SK-N-SH treated with all-trans-retinoic acid at 6 μM for 48 hours (cell line): Measurements from ENCODE around the gene MAP1A.

Experiments used
- ATAC-seq: fragments of 200-7000 bp; cut with Tn5 transposase; 3 replicates; pipeline ENCODE4 v1.9.1; 2020; ENCODE audit warnings: mild to moderate bottlenecking, moderate library complexity
- ARNTL ChIP-seq: fragments of 450-650 bp; formaldehyde crosslinking; IDR thresholded peaks from 2 replicates; pipeline ENCODE4 v1.5.0; 2020; ENCODE audit warnings: low read depth, mild to moderate bottlenecking, moderate library complexity, borderline replicate concordance
- BACH2 ChIP-seq: fragments of 250-450 bp; sonication (Bioruptor Pico); IDR thresholded peaks from 2 replicates; pipeline ENCODE4 v1.9.0; 2021; ENCODE audit warnings: mild to moderate bottlenecking, borderline replicate concordance
- CSDC2 ChIP-seq: fragments of 250-450 bp; sonication (Bioruptor Pico); IDR thresholded peaks from 2 replicates; pipeline ENCODE4 v1.5.0; 2020; ENCODE audit warnings: mild to moderate bottlenecking, moderate library complexity
- CSRNP3 ChIP-seq: fragments of 250-450 bp; sonication (Bioruptor Pico); IDR thresholded peaks from 2 replicates; pipeline ENCODE4 v1.5.1; 2021; ENCODE audit warnings: mild to moderate bottlenecking, moderate library complexity
- ESRRG ChIP-seq: fragments of 250-450 bp; sonication (Bioruptor Pico); IDR thresholded peaks from 2 replicates; pipeline ENCODE4 v1.6.1; 2021; ENCODE audit warnings: mild to moderate bottlenecking
- GLIS3 ChIP-seq: fragments of 250-450 bp; sonication (Bioruptor Pico); IDR thresholded peaks from 2 replicates; pipeline ENCODE4 v1.5.0; 2020; ENCODE audit warnings: mild to moderate bottlenecking, moderate library complexity
- ISL1 ChIP-seq: fragments of 250-450 bp; sonication (Bioruptor Pico); IDR thresholded peaks from 2 replicates; pipeline ENCODE4 v2.1.2; 2022; ENCODE audit warnings: mild to moderate bottlenecking, moderate library complexity
- OSR1 ChIP-seq: fragments of 250-450 bp; sonication (Bioruptor Pico); IDR thresholded peaks from 2 replicates; pipeline ENCODE4 v1.8.0; 2022; ENCODE audit warnings: moderate library complexity, mild to moderate bottlenecking, inconsistent platforms
- PATZ1 ChIP-seq: fragments of 250-450 bp; sonication (Bioruptor Pico); IDR thresholded peaks from 2 replicates; pipeline ENCODE4 v1.8.0; 2020; ENCODE audit warnings: mild to moderate bottlenecking, moderate library complexity, borderline replicate concordance
- POU6F1 ChIP-seq: fragments of 250-450 bp; sonication (Bioruptor Pico); IDR thresholded peaks from 2 replicates; pipeline ENCODE4 v1.8.0; 2021; ENCODE audit warnings: low read depth, mild to moderate bottlenecking, moderate library complexity, borderline replicate concordance
- PPARA ChIP-seq: fragments of 250-450 bp; sonication (Bioruptor Pico); IDR thresholded peaks from 2 replicates; pipeline ENCODE4 v1.5.0; 2020; ENCODE audit warnings: mild to moderate bottlenecking, borderline replicate concordance
- RARB ChIP-seq: fragments of 250-450 bp; sonication (Bioruptor Pico); IDR thresholded peaks from 2 replicates; pipeline ENCODE4 v1.8.0; 2021; ENCODE audit warnings: mild to moderate bottlenecking, moderate library complexity
- SNAI2 ChIP-seq: fragments of 250-450 bp; sonication (Bioruptor Pico); IDR thresholded peaks from 2 replicates; pipeline ENCODE4 v1.5.0; 2020; ENCODE audit warnings: mild to moderate bottlenecking, moderate library complexity
- TCF4 ChIP-seq: fragments of 250-450 bp; sonication (Bioruptor Pico); IDR thresholded peaks from 2 replicates; pipeline ENCODE4 v1.8.0; 2021; ENCODE audit warnings: mild to moderate bottlenecking, moderate library complexity, borderline replicate concordance
- TOX ChIP-seq: fragments of 250-450 bp; sonication (Bioruptor Pico); IDR thresholded peaks from 2 replicates; pipeline ENCODE4 v1.8.0; 2021; ENCODE audit warnings: mild to moderate bottlenecking, moderate library complexity, borderline replicate concordance
- ZC3H10 ChIP-seq: fragments of 250-450 bp; sonication (Bioruptor Pico); IDR thresholded peaks from 2 replicates; pipeline ENCODE4 v1.5.1; 2021; ENCODE audit warnings: mild to moderate bottlenecking, moderate library complexity
- ZFP3 ChIP-seq: fragments of 250-450 bp; sonication (Bioruptor Pico); IDR thresholded peaks from 2 replicates; pipeline ENCODE4 v1.5.0; 2020; ENCODE audit warnings: mild to moderate bottlenecking, moderate library complexity
- ZFP30 ChIP-seq: fragments of 450-650 bp; formaldehyde crosslinking; IDR thresholded peaks from 2 replicates; pipeline ENCODE4 v1.5.0; 2022; ENCODE audit warnings: mild to moderate bottlenecking, moderate library complexity
- ZNF70 ChIP-seq: fragments of 450-650 bp; formaldehyde crosslinking; IDR thresholded peaks from 2 replicates; pipeline ENCODE4 v1.5.0; 2020; ENCODE audit warnings: mild to moderate bottlenecking, moderate library complexity
- ZNF8 ChIP-seq: fragments of 450-650 bp; formaldehyde crosslinking; IDR thresholded peaks from 2 replicates; pipeline ENCODE4 v1.5.0; 2020; ENCODE audit warnings: mild to moderate bottlenecking, moderate library complexity
- TF ChIP-seq, protein P1 (sequence below): fragments of 250-450 bp; sonication (Bioruptor Pico); IDR thresholded peaks from 2 replicates; pipeline ENCODE4 v1.5.1; 2020; ENCODE audit warnings: low read depth, mild to moderate bottlenecking, moderate library complexity

MAP1A gene

GRCh38 chr15:43471975-43472374, 45.4 kb upstream of the MAP1A start:
- no peak for TF ChIP-seq CSRNP3 (CRISPR knock-in tag)
- TF ChIP-seq ZNF70 (CRISPR knock-in tag), result peak; percentile 49; the same call in 1 of the 2 replicates
- TF ChIP-seq, all 23 proteins: peak for 1
- ATAC-seq, result no peak

- TF ChIP-seq, protein P1, sequence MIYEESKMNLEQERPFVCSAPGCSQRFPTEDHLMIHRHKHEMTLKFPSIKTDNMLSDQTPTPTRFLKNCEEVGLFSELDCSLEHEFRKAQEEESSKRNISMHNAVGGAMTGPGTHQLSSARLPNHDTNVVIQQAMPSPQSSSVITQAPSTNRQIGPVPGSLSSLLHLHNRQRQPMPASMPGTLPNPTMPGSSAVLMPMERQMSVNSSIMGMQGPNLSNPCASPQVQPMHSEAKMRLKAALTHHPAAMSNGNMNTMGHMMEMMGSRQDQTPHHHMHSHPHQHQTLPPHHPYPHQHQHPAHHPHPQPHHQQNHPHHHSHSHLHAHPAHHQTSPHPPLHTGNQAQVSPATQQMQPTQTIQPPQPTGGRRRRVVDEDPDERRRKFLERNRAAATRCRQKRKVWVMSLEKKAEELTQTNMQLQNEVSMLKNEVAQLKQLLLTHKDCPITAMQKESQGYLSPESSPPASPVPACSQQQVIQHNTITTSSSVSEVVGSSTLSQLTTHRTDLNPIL, result no peak
- TF ChIP-seq PATZ1 (CRISPR knock-in tag) (no peak), ARNTL (CRISPR knock-in tag) (no peak), ZFP30 (CRISPR knock-in tag) (no peak)
- no peak for ATAC-seq
These were observed 43.5 kb upstream of the MAP1A start for GRCh38 chr15:43473885-43474284.

DNA sequence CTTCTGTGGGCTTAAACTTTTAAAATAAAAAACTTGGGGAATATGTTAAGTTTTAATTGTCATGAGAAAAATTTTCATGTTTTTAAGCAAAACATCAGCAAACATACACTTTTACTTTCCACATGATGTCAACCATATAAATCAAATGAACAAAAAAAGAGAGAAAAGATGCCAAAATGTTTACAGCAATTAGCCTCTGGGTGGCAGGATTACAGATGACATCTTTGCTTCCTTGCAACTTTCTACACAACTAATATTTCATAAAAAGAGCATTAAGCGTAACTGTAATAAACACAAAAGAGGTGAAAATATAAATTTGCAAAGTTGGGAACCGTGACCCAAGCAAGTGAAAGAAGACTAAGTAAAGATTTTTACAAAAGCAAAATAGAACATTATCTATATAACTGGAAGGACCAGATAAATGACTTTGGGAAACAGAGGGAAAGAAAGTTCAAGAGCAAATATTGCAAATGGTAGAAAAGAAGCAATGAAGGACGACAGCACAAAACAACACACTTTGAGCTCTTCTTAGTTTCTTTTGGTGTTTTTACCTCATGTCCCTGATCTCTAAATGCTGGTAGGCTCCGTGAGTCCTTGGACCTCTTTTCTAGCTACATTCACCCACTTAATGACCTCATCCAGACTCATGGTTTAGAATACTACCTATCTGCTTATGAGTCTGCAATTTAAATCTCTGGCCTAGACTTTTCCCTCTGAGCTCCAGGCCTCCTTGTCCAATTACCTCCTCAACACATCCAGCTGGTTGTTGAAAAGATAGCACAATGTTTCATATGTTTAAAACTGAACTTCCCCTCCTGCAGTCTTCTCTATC, 33.9 kb upstream of the MAP1A start:
- TF ChIP-seq ZFP3 (CRISPR knock-in tag) (no peak), POU6F1 (CRISPR knock-in tag) (no peak), ARNTL (CRISPR knock-in tag) (no peak), CSRNP3 (CRISPR knock-in tag) (no peak), PATZ1 (CRISPR knock-in tag) (no peak), CSDC2 (no peak), BACH2 (CRISPR knock-in tag) (no peak), ZNF8 (CRISPR knock-in tag) (no peak), SNAI2 (no peak), TOX (CRISPR knock-in tag) (no peak), ZNF70 (CRISPR knock-in tag) (no peak), ZFP30 (CRISPR knock-in tag) (no peak), TCF4 (CRISPR knock-in tag) (no peak), RARB (CRISPR knock-in tag) (no peak)
- no peak for ATAC-seq

DNA sequence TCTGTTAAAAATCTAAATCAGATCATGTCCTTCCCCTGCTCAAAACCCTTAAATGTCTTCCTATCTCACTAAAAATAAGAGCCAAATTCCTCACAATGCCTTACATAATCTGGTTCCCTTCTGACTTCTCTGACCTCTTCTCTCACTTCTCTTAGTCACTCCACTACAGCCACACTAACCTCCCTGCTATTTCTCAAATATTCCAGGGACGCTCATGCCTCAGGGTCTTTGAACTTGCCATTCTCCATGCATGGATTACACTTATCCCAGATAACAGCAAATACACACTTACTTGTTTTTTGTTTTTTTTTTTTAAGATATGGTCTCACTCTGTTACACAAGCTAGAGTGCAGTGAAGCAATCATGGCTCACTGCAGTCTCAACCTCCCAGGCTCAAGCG, 33.0 kb upstream of the MAP1A start:
- no peak for ATAC-seq
- no peak for TF ChIP-seq CSDC2
- TF ChIP-seq PATZ1 (CRISPR knock-in tag), result no peak
- no peak for TF ChIP-seq GLIS3 (CRISPR knock-in tag)
- TF ChIP-seq BACH2 (CRISPR knock-in tag), result no peak
- TF ChIP-seq, protein P1, result no peak
- TF ChIP-seq ESRRG, result no peak
- TF ChIP-seq TOX (CRISPR knock-in tag), result no peak
- TF ChIP-seq ISL1 (CRISPR knock-in tag), result no peak
- TF ChIP-seq TCF4 (CRISPR knock-in tag), result no peak
- TF ChIP-seq ZNF8 (CRISPR knock-in tag), result no peak
- TF ChIP-seq ARNTL (CRISPR knock-in tag), result no peak
- no peak for TF ChIP-seq PPARA (CRISPR knock-in tag)
- TF ChIP-seq ZC3H10 (CRISPR knock-in tag), result no peak
- TF ChIP-seq SNAI2, result no peak
- TF ChIP-seq OSR1 (CRISPR knock-in tag), result no peak
- no peak for TF ChIP-seq ZFP30 (CRISPR knock-in tag)
